ENCODE measurements around the gene PDCD11. TPM values are rescaled to one million over a fixed set of nuclear protein-coding genes. Genes with fewer than 3 reads are reported as not detected.

PDCD11 gene
- total RNA-seq, 1 experiment from 2014 or later, result 33.0 TPM

DNA sequence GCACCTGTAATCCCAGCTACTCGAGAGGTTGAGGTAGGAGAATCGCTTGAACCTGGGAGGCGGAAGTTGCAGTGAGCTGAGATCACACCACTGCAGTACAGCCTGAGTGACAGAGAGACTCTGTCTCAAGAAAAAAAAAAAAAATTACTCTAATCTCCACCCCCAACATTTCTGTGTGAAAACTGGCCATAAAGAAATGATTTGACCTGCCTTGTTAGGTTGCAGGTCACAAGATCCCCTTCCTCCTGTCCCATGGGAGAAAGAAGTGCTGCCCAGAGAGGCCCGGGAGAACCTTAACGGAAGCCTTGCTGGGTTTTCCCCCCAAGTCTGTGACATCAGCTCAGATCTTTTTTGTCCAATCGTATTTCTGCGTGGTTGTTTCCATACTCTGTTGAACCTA, 71.0 kb downstream of the PDCD11 start:
- Mint-ChIP-seq H3K27ac (ENCODE audit: unreplicated experiment) (no peak overlapping the region), H3K4me3 (ENCODE audit: low read depth, unreplicated experiment) (no peak overlapping the region), H3K4me1 (ENCODE audit: low read depth, unreplicated experiment) (no peaks in the 10 kb centered on the region), H3K27me3 (ENCODE audit: unreplicated experiment) (peaks cover 25% of the 10 kb centered on the region), H3K9me3 (ENCODE audit: low read depth, unreplicated experiment) (no peaks in the 10 kb centered on the region), H3K36me3 (ENCODE audit: insufficient read depth, unreplicated experiment) (no peaks in the 10 kb centered on the region)
- intact Hi-C loops (cut with micrococcal nuclease; ENCODE audit: unreplicated experiment), result no loop called here
- DNase-seq, result no peak
- BruUV-seq (replicated peaks), result no TSS peak
- CTCF ChIA-PET, result no interaction called here
- TF ChIP-seq, protein P1, sequence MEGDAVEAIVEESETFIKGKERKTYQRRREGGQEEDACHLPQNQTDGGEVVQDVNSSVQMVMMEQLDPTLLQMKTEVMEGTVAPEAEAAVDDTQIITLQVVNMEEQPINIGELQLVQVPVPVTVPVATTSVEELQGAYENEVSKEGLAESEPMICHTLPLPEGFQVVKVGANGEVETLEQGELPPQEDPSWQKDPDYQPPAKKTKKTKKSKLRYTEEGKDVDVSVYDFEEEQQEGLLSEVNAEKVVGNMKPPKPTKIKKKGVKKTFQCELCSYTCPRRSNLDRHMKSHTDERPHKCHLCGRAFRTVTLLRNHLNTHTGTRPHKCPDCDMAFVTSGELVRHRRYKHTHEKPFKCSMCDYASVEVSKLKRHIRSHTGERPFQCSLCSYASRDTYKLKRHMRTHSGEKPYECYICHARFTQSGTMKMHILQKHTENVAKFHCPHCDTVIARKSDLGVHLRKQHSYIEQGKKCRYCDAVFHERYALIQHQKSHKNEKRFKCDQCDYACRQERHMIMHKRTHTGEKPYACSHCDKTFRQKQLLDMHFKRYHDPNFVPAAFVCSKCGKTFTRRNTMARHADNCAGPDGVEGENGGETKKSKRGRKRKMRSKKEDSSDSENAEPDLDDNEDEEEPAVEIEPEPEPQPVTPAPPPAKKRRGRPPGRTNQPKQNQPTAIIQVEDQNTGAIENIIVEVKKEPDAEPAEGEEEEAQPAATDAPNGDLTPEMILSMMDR (IDR thresholded peaks at IDR 0.05; ENCODE audit: unreplicated experiment), result no peak

DNA sequence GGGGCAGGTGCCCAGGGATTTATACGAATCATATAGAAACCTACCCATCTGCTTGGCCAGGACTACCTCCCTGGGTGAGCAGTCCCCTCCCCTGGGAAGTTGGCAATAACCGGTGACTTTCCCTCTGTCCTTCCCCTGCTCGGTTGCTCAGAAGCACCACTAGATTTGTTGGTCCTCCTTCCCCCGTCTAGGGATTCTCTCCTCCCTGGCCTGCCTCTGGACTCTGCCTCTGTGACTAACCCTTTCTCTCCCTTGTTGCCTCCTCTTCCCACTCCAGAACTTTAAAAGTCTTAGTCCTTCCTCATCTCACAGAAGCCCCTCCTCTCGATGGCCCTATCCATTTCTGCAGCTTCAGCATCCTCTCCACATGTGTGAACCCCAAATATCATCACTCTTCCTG, 72.8 kb downstream of the PDCD11 start:
- H3K27ac Mint-ChIP-seq (ENCODE audit: unreplicated experiment), result no peak overlapping the region
- no peak overlapping the region for H3K4me3 Mint-ChIP-seq (ENCODE audit: low read depth, unreplicated experiment)
- TF ChIP-seq, protein P1 (IDR thresholded peaks at IDR 0.05; ENCODE audit: unreplicated experiment), result no peak
- no peaks in the 10 kb centered on the region for H3K9me3 Mint-ChIP-seq (ENCODE audit: low read depth, unreplicated experiment)
- H3K27me3 Mint-ChIP-seq (ENCODE audit: unreplicated experiment), result peaks cover 25% of the 10 kb centered on the region
- CTCF ChIA-PET, result no interaction called here
- no peaks in the 10 kb centered on the region for H3K4me1 Mint-ChIP-seq (ENCODE audit: low read depth, unreplicated experiment)
- BruUV-seq (replicated peaks), result no TSS peak
- no peaks in the 10 kb centered on the region for H3K36me3 Mint-ChIP-seq (ENCODE audit: insufficient read depth, unreplicated experiment)
- intact Hi-C loops (cut with micrococcal nuclease; ENCODE audit: unreplicated experiment), result no loop called here
- DNase-seq, result no peak

DNA sequence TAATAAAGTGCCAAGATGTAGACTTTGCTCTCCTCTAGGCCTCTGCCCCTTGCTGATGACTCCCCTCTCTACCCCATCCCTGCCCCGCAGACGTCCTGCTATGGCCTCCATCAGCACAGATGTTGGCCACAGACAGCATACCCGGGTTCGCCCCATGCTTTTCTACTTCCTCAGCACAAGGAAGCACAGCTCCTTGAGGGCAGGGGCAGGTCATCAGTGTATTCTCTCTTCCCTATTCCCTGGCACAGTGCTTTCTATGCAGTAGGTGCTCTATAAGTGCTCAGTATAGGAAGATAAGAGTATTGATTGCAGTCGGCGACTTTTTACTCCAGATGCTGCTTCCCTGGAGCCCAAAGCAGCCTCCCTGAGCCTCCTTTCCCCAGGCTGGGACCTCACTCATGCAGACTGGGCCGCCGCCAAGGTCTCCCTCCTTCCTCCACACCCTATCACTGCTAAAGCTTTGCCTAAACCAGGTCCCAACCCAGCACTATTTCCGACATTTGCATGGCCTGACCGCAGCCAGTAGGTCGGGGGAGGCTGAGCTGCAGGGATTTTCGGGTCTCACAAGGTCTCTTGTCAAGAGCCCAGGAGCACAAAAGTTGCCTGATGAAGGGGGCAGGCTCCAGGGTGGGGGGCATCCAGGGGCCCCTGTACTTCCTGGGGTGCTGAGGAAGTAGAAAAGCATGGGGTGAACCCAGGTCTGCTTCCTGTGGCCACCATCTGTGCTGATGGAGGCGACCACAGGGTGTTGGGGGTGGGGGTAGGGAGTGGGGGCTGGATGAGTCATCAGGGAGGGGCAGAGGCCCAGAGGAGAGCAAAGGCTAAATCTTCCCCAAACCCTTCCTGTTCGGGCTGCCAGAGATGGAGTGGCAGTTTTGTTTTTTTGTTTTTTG, 74.6 kb downstream of the PDCD11 start:
- no peaks in the 10 kb centered on the region for H3K36me3 Mint-ChIP-seq (ENCODE audit: insufficient read depth, unreplicated experiment)
- no peak overlapping the region for H3K27ac Mint-ChIP-seq (ENCODE audit: unreplicated experiment)
- intact Hi-C loops (cut with micrococcal nuclease; ENCODE audit: unreplicated experiment), result no loop called here
- no peak for DNase-seq
- BruUV-seq (replicated peaks), result no TSS peak
- TF ChIP-seq, protein P1 (IDR thresholded peaks at IDR 0.05; ENCODE audit: unreplicated experiment), result no peak
- no peaks in the 10 kb centered on the region for H3K4me1 Mint-ChIP-seq (ENCODE audit: low read depth, unreplicated experiment)
- peaks cover 25% of the 10 kb centered on the region for H3K27me3 Mint-ChIP-seq (ENCODE audit: unreplicated experiment)
- no peak overlapping the region for H3K4me3 Mint-ChIP-seq (ENCODE audit: low read depth, unreplicated experiment)
- CTCF ChIA-PET, result no interaction called here
- no peaks in the 10 kb centered on the region for H3K9me3 Mint-ChIP-seq (ENCODE audit: low read depth, unreplicated experiment)

DNA sequence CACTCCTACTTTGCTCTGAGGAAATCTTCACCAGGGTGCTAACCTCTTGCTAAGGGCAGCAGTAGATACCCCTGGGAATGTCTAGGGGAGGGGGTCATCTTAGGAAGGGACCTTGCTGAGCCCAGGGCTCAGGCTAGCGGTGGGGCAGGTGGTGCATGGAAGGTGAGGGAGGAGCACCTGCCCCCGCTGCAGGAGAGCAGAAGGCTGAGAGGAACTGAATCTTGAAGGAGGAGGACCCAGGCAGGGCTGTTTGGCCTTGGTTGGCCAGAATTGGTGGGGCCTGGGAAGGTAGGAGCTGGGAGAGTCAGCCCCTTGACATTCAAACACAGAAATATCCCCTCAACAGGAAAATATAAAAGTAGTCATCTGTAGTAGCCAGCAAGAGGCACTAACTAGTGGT, 75.6 kb downstream of the PDCD11 start:
- CTCF ChIA-PET, result no interaction called here
- Mint-ChIP-seq H3K36me3 (ENCODE audit: insufficient read depth, unreplicated experiment) (no peaks in the 10 kb centered on the region), H3K9me3 (ENCODE audit: low read depth, unreplicated experiment) (no peaks in the 10 kb centered on the region), H3K4me3 (ENCODE audit: low read depth, unreplicated experiment) (no peak overlapping the region), H3K4me1 (ENCODE audit: low read depth, unreplicated experiment) (no peaks in the 10 kb centered on the region), H3K27me3 (ENCODE audit: unreplicated experiment) (peaks cover 25% of the 10 kb centered on the region), H3K27ac (ENCODE audit: unreplicated experiment) (no peak overlapping the region)
- TF ChIP-seq, protein P1 (IDR thresholded peaks at IDR 0.05; ENCODE audit: unreplicated experiment), result no peak
- BruUV-seq (replicated peaks), result no TSS peak
- no peak for DNase-seq
- intact Hi-C loops (cut with micrococcal nuclease; ENCODE audit: unreplicated experiment), result no loop called here
